Activated CD4-positive, alpha-beta T cell treated with anti-CD3 and anti-CD28 coated beads for 1 hour (primary cell): Measurements from ENCODE around the gene PPFIBP2.

Source experiments
- DNase-seq: peaks from one replicate; pipeline ENCODE4 v3.0.0-alpha.2; 2020

Gene PPFIBP2

DNA sequence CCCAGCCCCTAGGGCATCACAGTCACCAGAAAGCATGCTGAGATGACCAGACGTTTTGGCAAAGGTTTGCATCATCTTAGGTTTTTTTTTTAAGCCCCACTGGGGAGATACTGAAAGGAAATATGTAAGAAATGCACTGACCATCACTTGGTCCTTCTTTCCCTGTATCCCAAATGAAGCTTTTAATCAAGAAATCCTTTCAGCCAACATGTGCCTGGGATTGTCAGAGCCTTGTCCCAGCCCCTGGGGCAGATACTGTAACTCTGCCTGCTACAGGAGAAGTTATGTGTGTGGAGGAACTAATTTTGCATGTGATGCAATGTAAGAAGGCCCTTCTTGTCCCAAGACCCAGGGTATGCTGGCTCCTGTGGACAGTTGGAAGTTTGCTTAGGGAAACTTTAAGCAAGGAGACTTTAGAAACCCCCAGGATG is 65.6 kb downstream of the PPFIBP2 start:
- DNase-seq = no peak

GRCh38 chr11:7581021-7581590 is 67.3 kb downstream of the PPFIBP2 start:
- no peak for DNase-seq

DNA sequence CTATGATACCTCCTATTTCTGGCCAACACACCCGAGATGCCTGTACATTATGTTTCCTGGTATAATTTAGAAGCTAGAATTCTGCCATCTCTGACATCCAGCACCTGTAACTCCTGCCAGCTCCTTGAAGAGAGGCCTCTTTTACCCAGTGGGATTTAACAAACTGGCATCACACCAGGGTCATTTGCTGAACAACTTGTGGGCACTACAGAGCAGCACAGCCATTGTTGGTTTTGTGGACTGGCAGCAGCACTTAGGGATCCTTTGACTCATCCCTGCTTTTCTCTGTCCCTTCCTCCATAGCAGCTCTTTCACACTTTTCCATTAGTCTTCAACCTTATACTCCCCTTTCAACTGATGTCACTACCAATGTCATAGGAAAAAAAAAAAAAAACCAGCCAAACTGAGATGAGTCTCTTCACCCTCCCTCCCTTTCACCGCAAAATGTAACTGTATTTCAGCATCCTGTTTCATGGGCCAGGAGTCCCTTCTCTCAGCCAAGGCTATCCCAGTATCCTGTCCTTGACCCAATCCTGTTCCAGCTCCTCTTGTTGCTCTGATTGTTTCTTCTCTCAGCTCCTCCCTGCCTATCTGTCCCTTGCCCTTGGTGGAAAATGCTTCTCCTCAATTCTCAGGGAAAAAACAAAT is 68.7 kb downstream of the PPFIBP2 start:
- no peak for DNase-seq

DNA sequence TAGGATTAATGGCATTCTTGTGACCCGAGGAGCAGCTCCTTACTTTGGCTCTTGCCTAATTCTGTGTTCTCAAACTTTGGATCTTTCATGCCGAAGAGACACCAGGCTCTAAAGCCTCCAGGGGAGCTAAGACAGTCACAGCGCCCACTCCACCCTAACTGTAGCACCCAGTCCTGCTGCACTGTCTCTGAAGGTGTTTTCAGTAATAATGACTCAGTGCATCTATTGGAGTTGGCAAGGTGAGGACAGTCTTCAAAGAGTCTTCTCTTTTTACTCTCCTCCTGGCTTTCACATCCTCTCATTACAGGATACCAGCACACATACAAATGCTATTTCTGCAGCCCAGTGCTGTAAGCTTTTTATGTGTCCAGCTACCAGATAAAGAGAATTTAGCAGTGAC is 69.4 kb downstream of the PPFIBP2 start:
- DNase-seq = no peak

DNA sequence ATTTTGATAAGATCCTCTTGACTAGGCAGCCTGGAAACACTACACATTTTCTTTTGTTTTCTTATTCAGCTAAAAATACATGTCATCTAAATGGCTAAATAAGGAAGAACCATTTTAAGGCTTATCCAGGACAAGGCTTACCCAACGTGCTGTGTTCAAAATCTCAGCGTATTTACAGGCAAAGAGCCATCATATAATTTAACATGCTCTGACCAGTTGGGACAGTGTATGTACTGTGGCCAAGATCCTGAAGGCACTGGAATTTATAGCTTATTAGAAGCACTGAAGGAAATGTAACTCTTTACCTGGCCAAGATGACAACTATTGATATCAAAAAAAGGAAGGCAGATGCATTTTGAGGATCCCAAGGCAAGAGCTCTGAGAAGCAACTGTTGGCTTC is 71.1 kb downstream of the PPFIBP2 start:
- DNase-seq = no peak

- DNase-seq = no peak
These were observed 72.0 kb downstream of the PPFIBP2 start for GRCh38 chr11:7585816-7586215.

DNA sequence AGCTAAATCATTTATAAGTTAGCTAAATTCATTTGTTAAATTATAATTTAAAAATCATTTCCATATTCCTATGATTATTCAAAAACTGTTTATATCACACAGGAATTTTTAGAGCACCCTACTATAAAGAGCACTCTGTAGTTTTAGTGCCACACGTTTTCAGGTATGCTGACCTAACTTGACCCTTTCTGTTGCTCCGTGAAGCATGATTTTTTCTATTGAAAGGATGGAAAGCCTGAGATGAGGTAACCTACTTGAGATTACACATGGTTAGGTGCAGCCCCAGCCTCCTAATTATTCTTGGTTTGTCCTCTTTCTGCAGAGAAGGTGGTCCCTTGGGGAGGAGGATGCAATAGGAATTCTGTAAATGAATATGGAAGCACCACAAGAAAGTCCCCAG is 72.6 kb downstream of the PPFIBP2 start:
- DNase-seq = no peak

GRCh38 chr11:7587712-7588111 is 73.9 kb downstream of the PPFIBP2 start:
- DNase-seq = no peak

DNA sequence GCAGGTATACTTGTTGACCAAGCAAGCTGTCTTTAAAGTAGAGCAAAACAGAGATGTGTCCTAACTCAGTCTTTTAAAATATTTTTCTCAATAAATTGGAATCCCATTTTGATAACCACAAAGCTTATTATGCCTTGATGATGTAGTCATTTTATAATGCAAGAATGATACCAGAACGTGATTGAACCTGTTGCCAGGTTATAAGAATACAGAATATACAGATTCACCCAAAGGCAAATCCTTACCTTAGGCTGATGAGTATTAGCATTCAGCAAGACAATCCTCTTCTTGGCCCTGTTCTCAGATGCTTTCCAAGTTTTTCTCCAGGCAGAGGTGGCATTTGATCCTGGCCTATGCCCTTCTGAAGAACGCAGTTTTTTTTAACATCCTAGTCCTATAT is 76.1 kb downstream of the PPFIBP2 start:
- no peak for DNase-seq

- DNase-seq = no peak
These were observed 76.7 kb downstream of the PPFIBP2 start for GRCh38 chr11:7590529-7590928.

DNA sequence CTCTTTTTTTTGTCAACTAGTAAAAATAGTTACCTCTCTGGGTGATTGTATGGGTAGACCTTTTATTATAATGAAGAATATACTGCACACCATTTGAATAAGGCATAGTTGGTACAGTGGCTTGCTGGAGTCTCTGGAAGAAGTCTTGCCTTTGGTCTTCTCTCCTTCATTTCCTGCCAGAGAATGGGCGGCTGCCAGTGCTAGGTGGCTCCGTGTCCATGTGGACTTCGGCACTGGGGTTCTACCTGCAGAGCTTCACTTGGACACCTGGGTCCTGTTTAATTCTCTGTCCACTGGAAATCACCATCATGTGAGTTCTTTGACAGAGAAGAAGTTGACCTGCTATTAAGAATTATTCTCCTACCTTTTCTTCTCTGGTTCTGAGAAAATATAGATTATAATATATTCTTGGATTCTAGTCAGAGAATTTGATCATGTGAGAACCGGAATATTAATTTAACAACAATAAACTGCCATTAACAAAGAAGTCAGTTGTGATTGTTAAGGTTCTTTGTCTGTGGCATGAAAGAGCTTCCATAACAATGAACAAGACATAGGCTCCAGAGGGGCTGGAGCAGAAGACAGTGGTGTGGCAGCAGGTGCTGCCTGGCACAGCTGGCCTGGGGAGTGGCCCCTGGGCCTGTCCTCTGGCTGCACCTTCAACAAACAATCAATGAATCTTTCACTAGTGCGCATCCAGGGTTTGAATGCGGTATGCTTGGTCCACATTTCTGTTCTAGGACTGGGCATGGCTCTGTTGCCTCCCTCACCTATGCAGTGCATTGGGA is 77.5 kb downstream of the PPFIBP2 start:
- DNase-seq = no peak

DNA sequence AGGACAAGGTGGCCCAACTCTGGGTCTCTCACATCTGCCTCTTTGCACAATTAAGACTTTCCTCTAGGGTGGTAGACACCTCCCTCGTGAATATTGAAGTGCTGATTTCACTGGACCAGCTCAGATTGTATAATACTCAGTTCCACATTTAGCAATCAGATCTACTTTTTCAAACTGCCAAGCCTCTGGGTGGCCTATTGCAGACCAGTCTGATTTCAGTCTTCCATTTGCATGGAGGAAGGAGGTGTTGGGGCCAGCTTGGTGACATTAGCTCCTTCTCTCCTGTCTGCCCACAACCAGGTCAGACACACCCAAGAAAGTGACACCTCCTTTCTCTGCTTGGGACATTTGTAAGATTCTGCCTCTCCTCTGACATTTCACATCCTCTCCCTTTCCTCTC is 78.2 kb downstream of the PPFIBP2 start:
- no peak for DNase-seq

DNA sequence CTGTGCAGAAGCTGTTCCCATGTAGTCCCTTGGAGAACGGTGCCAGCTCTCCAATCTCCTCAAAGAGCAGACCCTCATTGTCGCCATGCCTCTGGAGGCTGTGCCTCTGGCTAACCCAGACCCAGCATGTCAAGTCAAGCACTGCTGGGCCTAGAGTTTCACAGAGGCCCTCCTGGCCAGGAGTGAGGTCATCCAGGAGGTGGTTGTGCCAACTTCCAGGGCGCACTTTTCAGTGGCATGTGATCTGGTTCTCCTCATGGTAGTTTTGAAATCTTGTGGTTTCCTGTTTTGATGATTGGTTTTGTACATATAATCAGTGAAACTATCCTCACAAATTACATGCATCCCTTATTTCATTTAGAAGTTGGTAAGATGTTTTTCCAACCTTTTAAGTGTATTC is 78.9 kb downstream of the PPFIBP2 start:
- DNase-seq = no peak

DNA sequence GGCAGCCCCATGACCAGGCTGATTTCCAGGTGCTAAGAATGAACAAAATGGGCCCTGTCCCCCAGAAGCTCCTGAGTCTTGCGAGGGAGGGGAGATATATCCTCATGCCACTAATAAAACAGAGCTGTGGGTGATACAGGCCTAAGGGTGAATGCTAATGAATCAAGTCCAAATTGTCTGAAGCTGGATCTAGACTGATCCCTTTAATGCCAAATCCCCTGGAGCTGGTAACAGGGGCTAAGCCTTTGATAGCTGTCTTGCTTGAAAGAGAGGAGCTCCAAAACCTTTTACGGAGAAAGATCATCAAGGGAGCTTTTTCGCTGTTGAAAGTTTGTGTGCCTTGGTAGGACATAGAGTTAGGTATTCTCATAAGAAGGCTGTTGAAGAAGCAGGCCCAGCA is 79.7 kb downstream of the PPFIBP2 start:
- DNase-seq = no peak

DNA sequence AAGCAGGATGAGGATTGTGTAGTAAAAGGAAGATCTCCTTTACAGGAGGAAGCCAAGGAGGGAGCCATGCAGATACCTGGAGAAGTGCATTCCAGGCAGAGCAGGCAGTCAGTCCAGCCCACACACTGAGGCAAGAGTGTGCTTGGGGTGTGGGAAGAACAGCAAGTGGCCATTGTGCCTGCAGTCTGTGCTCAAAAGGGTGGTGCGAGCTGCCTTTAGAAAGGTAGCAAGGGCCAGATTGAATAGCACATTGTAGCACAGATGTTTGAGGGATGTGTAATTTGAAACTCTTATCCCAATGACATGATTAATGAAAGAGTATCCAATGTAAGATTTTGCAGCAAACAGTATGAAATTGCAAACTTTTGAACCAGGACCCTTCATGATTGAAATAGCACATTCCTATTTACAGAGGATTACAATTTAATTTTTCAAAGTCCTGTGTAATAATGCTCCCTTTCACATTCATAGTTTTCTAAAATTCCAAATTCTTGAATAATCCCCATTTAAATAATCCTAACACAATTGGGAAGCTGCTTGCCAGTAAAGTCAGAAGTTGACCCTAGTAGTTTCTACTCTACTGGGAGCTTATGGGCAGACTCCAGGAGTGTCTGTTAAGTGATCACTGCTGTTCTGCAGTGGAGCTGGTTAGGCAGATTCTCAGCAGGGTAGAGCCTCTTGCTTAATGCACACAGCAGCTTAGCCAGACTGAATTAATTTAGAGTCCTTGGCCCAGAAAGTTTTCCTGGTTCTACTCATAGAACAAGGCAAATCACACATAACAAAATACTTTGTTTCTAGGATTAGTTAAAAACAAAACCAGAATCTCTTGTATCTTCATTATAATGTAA is 81.4 kb downstream of the PPFIBP2 start:
- DNase-seq = no peak

- no peak for DNase-seq
These were observed 82.2 kb downstream of the PPFIBP2 start for GRCh38 chr11:7595951-7596350.

GRCh38 chr11:7596975-7597391 is 83.2 kb downstream of the PPFIBP2 start:
- DNase-seq = no peak

- no peak for DNase-seq
These were observed 83.8 kb downstream of the PPFIBP2 start for GRCh38 chr11:7597620-7598019.

GRCh38 chr11:7599209-7599608 is 85.4 kb downstream of the PPFIBP2 start:
- no peak for DNase-seq

GRCh38 chr11:7600205-7600775 is 86.5 kb downstream of the PPFIBP2 start:
- DNase-seq = no peak

DNA sequence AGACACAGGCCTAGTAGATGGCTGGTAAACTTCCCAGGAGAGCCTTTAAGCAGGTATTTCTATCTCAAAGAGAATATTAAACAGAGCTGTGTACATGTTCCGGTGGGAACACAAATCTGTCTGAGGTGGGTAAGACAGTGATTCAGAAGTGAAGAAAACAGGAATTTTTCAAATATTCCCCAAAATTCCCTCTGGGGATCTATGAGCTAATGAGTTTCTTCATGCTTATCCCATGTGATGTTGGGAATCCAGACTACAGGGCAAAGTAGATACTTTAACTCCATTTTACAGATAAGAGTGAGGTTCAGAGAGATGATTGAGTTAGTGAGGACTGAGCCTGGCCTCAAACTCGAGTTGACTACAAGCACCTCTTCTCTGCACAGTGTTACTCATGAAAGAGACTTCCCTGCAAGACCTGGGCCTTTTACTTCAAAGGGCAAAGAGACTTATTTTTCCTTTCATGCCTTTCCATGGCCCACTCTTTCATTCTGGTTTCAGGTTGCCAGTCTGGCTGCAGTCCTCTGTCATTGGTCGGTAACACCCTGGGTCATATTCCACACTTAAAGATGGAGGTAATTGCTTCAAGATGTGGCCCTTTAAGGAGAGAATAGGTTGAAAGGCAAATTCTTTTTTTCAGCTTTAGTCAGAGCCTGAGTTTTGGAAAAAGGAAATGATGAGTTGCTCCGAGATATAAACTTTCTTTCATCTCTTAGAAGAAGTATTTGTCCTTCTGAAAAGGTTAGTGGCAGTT is 89.4 kb downstream of the PPFIBP2 start:
- no peak for DNase-seq

- no peak for DNase-seq
These were observed 90.6 kb downstream of the PPFIBP2 start for GRCh38 chr11:7604331-7604955.
